Activated T-helper 1 cell treated with anti-CD3 and anti-CD28 coated beads, Interleukin-2, amount 50 U/mL, for 16 hours (primary cell): Measurements from ENCODE around the gene MAPK1IP1L.
"Not testable (repeated sequence)": the region's sequence is repeated elsewhere in the genome, so short reads cannot be mapped to it uniquely, and the experiment has no call there.

Source experiments
- DNase-seq, 2 donors: peaks; one replicate each; pipeline ENCODE4 v3.0.0-alpha.2; 2020; ENCODE audit warnings: low read depth in 1 of 2, low spot score in 1 of 2

MAPK1IP1L gene

GRCh38 chr14:55053500-55053899 is 2.1 kb downstream of the MAPK1IP1L start:
- DNase-seq, result no peak

GRCh38 chr14:55054098-55054497 is 2.7 kb downstream of the MAPK1IP1L start:
- DNase-seq, result no peak

GRCh38 chr14:55057919-55058318 is 6.5 kb downstream of the MAPK1IP1L start:
- no peak for DNase-seq

DNA sequence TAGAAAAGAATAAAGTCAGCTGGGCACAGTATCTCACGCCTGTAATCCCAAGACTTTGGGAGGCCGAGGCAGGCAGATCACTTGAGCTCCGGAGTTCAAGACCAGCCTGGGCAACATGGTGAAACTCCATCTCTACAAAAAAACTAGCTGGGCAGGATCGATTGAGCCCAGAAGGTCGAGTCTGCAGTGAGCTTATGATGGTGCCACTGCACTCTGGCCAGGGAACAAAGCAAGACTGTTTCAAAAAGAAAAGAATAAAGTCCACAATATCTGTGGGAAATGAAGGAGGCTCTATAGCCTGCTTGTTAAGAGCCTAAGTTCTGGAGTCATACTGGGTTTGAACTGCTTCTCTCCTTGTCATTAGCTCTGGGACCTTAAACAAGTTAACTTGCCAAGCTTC is 7.9 kb downstream of the MAPK1IP1L start:
- DNase-seq, result no peak

DNA sequence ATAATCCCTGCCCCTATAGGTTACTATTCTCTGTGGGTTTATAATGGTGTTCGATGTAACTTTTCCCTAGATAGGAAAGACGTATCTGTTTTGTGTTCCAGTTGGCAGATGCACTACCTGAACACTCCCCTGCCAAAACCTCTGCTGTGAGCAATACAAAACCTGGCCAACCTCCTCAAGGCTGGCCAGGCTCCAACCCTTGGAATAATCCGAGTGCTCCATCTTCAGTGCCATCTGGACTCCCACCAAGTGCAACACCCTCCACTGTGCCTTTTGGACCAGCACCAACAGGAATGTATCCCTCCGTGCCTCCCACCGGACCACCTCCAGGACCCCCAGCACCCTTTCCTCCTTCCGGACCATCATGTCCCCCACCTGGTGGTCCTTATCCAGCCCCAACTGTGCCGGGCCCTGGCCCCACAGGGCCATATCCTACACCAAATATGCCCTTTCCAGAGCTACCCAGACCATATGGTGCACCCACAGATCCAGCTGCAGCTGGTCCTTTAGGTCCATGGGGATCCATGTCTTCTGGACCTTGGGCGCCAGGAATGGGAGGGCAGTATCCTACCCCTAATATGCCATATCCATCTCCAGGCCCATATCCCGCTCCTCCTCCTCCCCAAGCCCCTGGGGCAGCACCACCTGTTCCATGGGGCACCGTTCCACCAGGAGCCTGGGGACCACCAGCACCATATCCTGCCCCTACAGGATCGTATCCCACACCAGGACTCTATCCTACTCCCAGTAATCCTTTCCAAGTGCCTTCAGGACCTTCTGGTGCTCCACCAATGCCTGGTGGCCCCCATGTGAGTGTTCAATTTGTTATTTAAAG is 11.3 kb downstream of the MAPK1IP1L start:
- DNase-seq, result no peak

GRCh38 chr14:55064896-55065295 is 13.4 kb downstream of the MAPK1IP1L start:
- not testable (repeated sequence) for DNase-seq

- no peak for DNase-seq
Observed at GRCh38 chr14:55065411-55065810, 14.0 kb downstream of the MAPK1IP1L start.

GRCh38 chr14:55066223-55066622 is 14.8 kb downstream of the MAPK1IP1L start:
- no peak for DNase-seq

DNA sequence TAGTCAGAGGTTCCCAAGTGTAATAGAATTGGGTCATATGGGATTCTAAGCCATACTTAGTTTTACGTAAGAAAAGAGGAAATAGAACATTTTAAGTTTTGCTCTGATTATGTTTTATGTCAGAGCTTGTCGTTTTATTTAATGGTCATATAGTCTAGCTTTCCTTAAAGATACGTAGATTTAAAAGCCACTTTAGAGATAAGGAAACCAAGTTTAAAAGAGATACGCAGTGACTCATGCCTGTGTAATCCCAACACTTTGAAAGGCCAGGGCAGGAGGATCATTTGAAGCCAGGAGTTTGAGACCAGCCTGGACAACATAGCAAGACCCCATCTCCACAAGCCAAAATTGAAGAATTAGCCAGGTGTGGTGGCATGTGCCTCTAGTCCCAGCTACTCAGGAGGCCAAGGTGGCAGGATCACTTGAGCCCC is 19.5 kb downstream of the MAPK1IP1L start:
- no peak for DNase-seq

DNA sequence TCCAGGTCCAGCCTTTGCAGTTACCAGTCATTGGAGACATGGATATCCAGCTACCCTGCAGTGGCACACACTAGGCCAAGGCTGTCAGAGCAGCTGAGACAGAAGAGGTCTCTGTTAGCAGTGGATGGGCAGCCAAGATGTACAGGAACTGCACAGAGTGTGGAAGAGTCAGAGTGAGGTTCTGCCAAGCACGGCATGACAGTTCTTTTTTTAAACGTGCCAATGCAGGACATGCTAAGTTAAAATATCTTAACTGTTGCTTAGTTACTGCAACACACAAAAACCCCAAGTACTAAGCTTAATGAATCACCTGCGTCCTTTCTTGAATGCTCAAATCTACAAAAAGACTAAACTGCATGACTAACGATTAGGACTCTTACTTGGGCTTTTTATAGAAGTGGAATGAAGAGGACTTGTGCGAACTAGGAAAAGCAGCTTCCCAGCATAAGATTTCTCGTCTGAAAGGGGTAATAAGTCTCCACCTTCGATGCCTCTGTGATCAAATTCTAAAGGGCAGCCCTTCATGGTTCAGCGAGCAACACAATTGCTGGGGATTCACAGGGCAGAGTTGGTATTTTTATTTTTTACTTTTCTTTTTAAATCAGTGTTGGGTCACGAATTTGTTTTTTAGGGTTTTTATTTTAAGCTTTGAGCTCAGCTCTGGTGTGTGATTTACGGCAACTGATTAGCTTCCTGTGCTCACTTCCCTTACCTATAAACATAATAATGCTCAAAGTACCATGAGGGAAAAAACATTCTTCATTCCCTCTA is 20.6 kb downstream of the MAPK1IP1L start:
- DNase-seq, result no peak

GRCh38 chr14:55073856-55074255 is 22.4 kb downstream of the MAPK1IP1L start:
- DNase-seq, result no peak

DNA sequence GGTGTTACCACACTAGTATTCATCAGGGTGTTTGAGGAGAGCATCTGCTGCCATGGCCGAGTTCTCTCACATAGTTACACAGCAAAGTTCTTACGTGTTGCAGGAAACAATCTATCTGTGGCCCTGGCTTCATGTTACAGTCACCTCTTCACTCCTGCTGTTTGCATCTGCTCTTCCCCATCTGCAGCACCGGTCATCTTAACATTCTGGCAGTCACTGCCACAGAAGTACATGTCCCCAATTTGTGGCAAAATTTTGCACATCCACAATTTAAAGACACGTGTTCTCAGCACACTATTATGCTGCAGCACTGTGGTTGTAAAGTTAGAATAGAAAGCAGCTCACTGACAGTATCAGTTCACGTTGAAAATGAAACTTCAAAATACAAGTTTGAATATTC is 23.2 kb downstream of the MAPK1IP1L start:
- no peak for DNase-seq

GRCh38 chr14:55075628-55076175 is 24.3 kb downstream of the MAPK1IP1L start:
- DNase-seq, result no peak

GRCh38 chr14:55077170-55078151 is 26.0 kb downstream of the MAPK1IP1L start:
- DNase-seq, result no peak

DNA sequence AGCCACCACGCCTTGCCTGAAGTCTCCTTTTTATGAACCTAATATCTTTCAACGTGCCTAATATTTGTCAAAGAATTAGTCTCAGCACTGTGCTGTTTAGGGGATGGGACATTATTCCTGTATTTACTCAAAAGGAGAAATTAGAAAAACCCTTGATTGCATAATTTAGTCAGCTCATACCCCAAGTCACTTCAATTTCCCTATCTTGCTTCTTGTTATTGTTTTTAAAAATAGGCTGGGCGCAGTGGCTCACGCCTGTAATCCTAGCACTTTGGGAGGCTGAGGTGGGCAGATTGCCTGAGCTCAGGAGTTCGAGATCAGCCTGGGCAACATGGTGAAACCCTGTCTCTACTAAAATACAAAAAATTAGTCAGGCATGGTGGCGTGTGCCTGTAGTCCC is 28.5 kb downstream of the MAPK1IP1L start:
- DNase-seq, result not testable (repeated sequence)

GRCh38 chr14:55084401-55085059 is 33.1 kb downstream of the MAPK1IP1L start:
- DNase-seq, result no peak

DNA sequence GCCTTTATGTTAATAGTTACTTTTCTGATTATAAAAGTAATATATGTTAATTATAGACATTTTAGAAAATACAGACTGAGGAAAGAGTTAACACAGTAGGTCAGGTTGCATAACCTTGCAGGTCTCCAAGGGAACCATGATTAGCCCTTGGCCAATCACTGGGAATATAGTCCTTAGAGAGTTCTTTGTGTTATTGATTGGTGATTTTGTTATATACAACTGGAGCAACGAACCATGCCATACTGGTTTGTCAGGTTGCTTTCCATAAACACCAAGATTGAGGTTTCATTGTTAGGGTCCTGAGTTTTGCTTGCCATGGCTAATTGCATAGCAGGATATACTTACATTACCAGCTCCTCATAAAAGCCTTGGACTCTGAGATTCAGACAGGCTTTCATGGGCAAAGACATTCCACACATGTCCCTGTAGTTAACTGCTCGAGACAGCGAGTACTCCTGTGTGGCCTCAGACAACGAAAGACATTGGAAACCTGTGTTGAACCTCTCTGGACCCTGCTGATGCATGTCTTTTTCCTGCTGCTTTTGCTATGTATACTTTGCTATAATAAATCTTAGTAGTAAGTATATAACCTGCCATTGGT is 33.7 kb downstream of the MAPK1IP1L start:
- DNase-seq, result no peak

DNA sequence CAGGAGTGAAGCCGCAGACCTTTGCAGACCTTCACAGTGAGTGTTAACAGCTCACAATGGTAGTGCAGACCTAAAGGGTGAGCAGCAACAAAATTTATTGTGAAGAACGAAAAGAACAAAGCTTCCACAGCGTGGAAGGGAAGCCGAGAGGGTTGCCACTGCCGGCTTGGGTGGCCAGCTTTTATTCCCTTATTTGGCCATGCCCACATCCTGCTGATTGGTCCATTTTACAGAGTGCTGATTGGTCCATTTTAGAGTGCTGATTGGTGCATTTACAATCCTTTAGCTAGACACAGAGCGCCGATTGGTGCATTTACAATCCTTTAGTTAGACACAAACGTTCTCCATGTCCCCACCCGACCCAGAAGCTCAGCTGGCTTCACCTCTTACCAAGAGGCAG is 35.5 kb downstream of the MAPK1IP1L start:
- no peak for DNase-seq

GRCh38 chr14:55088356-55088755 is 36.9 kb downstream of the MAPK1IP1L start:
- no peak for DNase-seq

GRCh38 chr14:55092341-55092740 is 40.9 kb downstream of the MAPK1IP1L start:
- no peak for DNase-seq
